ENCODE data around the gene ELK3. TPM values are rescaled to one million over a fixed set of nuclear protein-coding genes. Genes with fewer than 3 reads are reported as not detected.

ELK3 gene
- total RNA-seq, 1 experiment from 2014 or later, result 5.7 TPM

GRCh38 chr12:96237465-96238077 lies 43.4 kb downstream of the ELK3 start:
- Histone ChIP-seq H3K27me3 (no peaks in the 10 kb centered on the region), H3K9me3 (no peaks in the 10 kb centered on the region), H3K4me3 (no peak overlapping the region), H3K36me3 (no peaks in the 10 kb centered on the region; the same call in 1 of the 2 replicates)
- DNase-seq, result peak; percentile 91

GRCh38 chr12:96238336-96239047 lies 44.3 kb downstream of the ELK3 start:
- H3K9me3 ChIP-seq, result no peaks in the 10 kb centered on the region
- no peaks in the 10 kb centered on the region for H3K27me3 ChIP-seq
- no peak overlapping the region for H3K4me3 ChIP-seq
- DNase-seq, result no peak
- H3K36me3 ChIP-seq, result no peaks in the 10 kb centered on the region; the same call in 1 of the 2 replicates

GRCh38 chr12:96239711-96240635 lies 45.8 kb downstream of the ELK3 start:
- Histone ChIP-seq H3K36me3 (no peaks in the 10 kb centered on the region; the same call in 1 of the 2 replicates), H3K27me3 (no peaks in the 10 kb centered on the region), H3K9me3 (no peaks in the 10 kb centered on the region), H3K4me3 (no peak overlapping the region)
- DNase-seq, result no peak

DNA sequence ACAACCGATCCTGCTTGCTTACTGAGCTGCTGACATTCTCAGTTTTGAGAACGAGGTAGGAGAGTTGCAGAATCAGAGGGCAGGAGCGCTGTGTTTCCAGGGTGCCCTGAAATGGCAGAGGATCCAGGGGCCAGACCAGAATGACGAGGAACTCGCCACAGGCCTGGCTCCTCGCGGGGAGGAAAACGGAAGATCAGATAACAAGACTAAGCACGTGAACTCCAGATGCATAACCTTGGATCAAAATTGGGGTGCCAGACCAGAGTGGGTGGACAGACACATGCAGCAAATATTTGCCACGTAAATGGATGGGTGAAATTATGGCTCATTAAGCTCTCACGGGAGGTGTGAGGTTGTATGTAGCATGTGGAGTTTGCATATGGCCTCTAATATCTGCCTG lies 46.5 kb downstream of the ELK3 start:
- Histone ChIP-seq H3K4me3 (no peak overlapping the region), H3K27me3 (no peaks in the 10 kb centered on the region), H3K36me3 (no peaks in the 10 kb centered on the region; the same call in 1 of the 2 replicates), H3K9me3 (no peaks in the 10 kb centered on the region)
- DNase-seq, result no peak

- Histone ChIP-seq H3K27me3 (no peaks in the 10 kb centered on the region), H3K9me3 (no peaks in the 10 kb centered on the region), H3K36me3 (peaks cover 4% of the 10 kb centered on the region), H3K4me3 (no peak overlapping the region)
- DNase-seq, result no peak
Observed at GRCh38 chr12:96241431-96241830, 47.3 kb downstream of the ELK3 start.

GRCh38 chr12:96241846-96242256 lies 47.7 kb downstream of the ELK3 start:
- Histone ChIP-seq H3K27me3 (no peaks in the 10 kb centered on the region), H3K9me3 (no peaks in the 10 kb centered on the region), H3K4me3 (no peak overlapping the region), H3K36me3 (peaks cover 4% of the 10 kb centered on the region)
- no peak for DNase-seq

- no peak overlapping the region for H3K4me3 ChIP-seq
- no peaks in the 10 kb centered on the region for H3K9me3 ChIP-seq
- H3K36me3 ChIP-seq, result peaks cover 9% of the 10 kb centered on the region
- H3K27me3 ChIP-seq, result no peaks in the 10 kb centered on the region
- no peak for DNase-seq
Observed at GRCh38 chr12:96242597-96242996, 48.4 kb downstream of the ELK3 start.

GRCh38 chr12:96244826-96245225 lies 50.7 kb downstream of the ELK3 start:
- DNase-seq, result no peak
- H3K36me3 ChIP-seq, result peaks cover 24% of the 10 kb centered on the region

DNA sequence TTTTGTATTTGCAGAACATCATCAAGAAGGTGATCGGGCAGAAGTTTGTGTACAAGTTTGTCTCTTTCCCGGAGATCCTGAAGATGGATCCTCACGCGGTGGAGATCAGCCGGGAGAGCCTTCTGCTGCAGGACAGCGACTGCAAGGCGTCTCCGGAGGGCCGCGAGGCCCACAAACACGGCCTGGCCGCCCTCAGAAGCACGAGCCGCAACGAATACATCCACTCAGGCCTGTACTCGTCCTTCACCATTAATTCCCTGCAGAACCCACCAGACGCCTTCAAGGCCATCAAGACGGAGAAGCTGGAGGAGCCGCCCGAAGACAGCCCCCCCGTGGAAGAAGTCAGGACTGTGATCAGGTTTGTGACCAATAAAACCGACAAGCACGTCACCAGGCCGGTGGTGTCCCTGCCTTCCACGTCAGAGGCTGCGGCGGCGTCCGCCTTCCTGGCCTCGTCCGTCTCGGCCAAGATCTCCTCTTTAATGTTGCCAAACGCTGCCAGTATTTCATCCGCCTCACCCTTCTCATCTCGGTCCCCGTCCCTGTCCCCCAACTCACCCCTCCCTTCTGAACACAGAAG lies 52.8 kb downstream of the ELK3 start:
- DNase-seq, result no peak
- no peaks in the 10 kb centered on the region for H3K9me3 ChIP-seq
- H3K27me3 ChIP-seq, result no peaks in the 10 kb centered on the region
- peaks cover 28% of the 10 kb centered on the region for H3K36me3 ChIP-seq
- no peak overlapping the region for H3K4me3 ChIP-seq

More at GRCh38 chr12:96244826-96245225, 50.7 kb downstream of the ELK3 start:
- Histone ChIP-seq H3K27me3 (no peaks in the 10 kb centered on the region), H3K4me3 (no peak overlapping the region), H3K9me3 (no peaks in the 10 kb centered on the region)

- peak; percentile 51 for DNase-seq
- no peaks in the 10 kb centered on the region for H3K27me3 ChIP-seq
- H3K4me3 ChIP-seq, result no peak overlapping the region
- peaks cover 33% of the 10 kb centered on the region for H3K36me3 ChIP-seq
- H3K9me3 ChIP-seq, result no peaks in the 10 kb centered on the region
Observed at GRCh38 chr12:96247563-96247962, 53.4 kb downstream of the ELK3 start.

DNA sequence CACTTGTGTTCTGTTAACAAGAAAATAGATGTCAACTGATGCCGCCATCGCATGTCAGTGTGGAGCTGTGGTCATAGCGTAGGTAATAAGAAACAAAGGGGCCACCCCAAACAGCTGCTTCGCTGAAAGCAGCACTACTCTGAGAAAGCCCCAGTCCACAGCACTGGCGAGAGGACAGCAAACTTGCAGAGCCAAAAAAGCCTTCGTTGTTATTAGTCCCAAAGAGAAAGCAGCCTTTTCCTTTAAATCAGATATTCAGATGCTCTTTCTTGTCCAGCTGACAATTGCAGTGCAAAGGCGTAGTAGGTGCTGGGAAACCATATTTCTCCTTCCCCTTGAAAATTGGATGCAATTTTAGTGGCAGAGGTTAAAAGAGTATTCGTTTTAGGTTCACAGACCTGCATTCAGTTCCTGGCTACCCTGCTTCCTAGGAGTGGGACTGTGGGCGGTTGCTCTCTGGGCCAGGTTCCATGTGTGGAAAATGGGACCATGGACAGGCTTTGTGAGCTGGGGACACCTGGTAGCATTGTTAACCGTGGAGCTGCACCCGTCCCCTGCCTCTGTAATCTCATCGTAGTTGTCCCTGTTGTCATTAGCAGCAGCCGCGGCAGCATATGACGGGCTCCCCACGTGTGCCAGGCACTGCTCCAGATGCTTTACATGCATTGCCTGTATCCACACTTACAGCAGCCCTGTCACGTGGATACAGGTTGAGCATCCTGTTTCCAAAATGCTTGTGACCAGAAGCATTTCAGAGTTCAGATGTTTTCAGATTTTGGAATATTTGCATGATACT lies 54.2 kb downstream of the ELK3 start:
- Histone ChIP-seq H3K4me3 (no peak overlapping the region), H3K27me3 (no peaks in the 10 kb centered on the region), H3K36me3 (peaks cover 39% of the 10 kb centered on the region), H3K9me3 (no peaks in the 10 kb centered on the region)
- no peak for DNase-seq

DNA sequence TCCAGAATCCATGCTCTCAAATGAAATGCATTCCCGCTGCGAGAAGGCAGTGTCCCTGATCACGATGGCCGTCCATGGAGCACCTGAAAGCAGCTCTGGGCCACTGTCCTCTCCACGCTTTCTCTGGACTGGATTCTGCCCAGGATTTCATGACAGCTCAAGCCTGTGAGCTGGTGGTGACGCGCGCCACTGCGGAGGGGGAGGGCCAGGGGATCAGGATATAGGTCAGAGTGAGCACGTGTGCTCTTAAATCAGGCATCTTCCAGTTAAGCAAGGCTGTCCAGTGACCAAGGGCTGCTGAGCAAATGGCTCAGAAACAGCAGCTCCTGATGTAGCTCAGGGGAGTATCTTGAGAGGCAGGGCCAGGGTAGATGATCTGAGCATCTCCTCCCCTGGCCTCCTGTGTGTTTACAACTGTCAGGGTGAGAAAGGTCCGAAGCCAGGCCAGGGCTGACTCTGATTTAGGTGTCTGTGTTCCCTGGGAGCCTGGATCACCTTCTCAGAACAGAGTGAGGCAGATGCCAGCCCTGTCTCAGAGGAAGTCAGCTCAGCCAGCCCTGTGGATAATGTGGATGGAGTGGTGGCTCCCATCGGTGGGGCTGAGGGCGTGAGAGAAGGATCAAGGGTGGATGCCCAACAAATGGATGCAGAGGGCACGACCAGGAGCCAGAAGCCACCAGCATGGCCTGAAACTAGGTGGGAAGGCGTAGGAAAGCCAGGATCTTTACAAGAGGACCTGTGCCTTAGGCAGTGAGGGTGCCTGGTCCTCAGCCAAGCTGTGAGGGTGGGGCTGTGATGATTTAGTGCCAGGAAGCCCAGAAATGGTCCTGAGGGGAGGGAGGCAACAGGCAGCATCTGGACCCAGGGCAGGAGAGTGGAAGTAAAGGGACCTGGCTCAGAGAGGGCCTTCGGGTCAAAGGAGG lies 55.3 kb downstream of the ELK3 start:
- no peaks in the 10 kb centered on the region for H3K9me3 ChIP-seq
- no peaks in the 10 kb centered on the region for H3K27me3 ChIP-seq
- no peak for DNase-seq
- no peak overlapping the region for H3K4me3 ChIP-seq
- H3K36me3 ChIP-seq, result peaks cover 41% of the 10 kb centered on the region

GRCh38 chr12:96250119-96250685 lies 56.0 kb downstream of the ELK3 start:
- Histone ChIP-seq H3K9me3 (no peaks in the 10 kb centered on the region), H3K4me3 (no peak overlapping the region), H3K27me3 (no peaks in the 10 kb centered on the region), H3K36me3 (peaks cover 41% of the 10 kb centered on the region)
- DNase-seq, result no peak

- H3K36me3 ChIP-seq, result peaks cover 28% of the 10 kb centered on the region
- H3K4me3 ChIP-seq, result no peak overlapping the region
- H3K9me3 ChIP-seq, result no peaks in the 10 kb centered on the region
- DNase-seq, result no peak
- H3K27me3 ChIP-seq, result no peaks in the 10 kb centered on the region
Observed at GRCh38 chr12:96255077-96255476, 60.9 kb downstream of the ELK3 start.

Data from MG63 (cell line).